PC-3 (cell line): ENCODE measurements around the gene PCDHGB1. TPM values are rescaled to one million over a fixed set of nuclear protein-coding genes. Genes with fewer than 3 reads are reported as not detected.
A peak's percentile ranks its signal among the peaks of the same experiment; 100 is the strongest.

Experiments
- ATAC-seq: fragments of 200-7000 bp; cut with Tn5 transposase; 2 replicates; pipeline ENCODE4 v1.9.1; 2020; ENCODE audit warnings: mild to moderate bottlenecking, moderate library complexity
- BruUV-seq: library from RNA; stranded (reverse); fragments of 400-500 nt; replicated peaks from 2 replicates; lab custom pipeline; 2021; lab: Mats Ljungman, UMichigan
- CTCF ChIA-PET: fragments of 300-600 bp; sonication (Branson Sonifier 250); formaldehyde crosslinking; loops from one replicate; lab custom pipeline; 2022; ENCODE audit warnings: antibody characterized with exemption; lab: Charles Lee
- POLR2A ChIA-PET: fragments of 300-600 bp; sonication (Branson Sonifier 250); formaldehyde crosslinking; loops from one replicate; lab custom pipeline; 2022; ENCODE audit warnings: antibody characterized with exemption; ENCODE audit not compliant: unreplicated experiment; lab: Charles Lee
- DNase-seq: peaks from one replicate; pipeline ENCODE4 v3.0.0-alpha.2; 2015
- H2AFZ ChIP-seq: fragments of 300-600 bp; sonication (generic); 2 replicates; pipeline ENCODE4 v1.6.0; 2016; ENCODE audit warnings: antibody characterized with exemption, low read length
- H3F3A ChIP-seq: fragments of 300-600 bp; sonication (generic); one replicate; pipeline ENCODE4 v1.6.0; 2017; ENCODE audit warnings: antibody characterized with exemption, low read length, control low read depth, mild to moderate bottlenecking; ENCODE audit not compliant: unreplicated experiment
- H3K27ac ChIP-seq: fragments of 300-600 bp; sonication (generic); 2 replicates; pipeline ENCODE4 v1.5.1; 2016; ENCODE audit warnings: mild to moderate bottlenecking, low read length
- H3K27me3 ChIP-seq: fragments of 300-600 bp; sonication (generic); 2 replicates; pipeline ENCODE4 v1.6.1; 2016; ENCODE audit warnings: low read length, mixed read lengths
- H3K36me3 ChIP-seq: fragments of 300-600 bp; sonication (generic); 2 replicates; pipeline ENCODE4 v1.6.1; 2016; ENCODE audit warnings: low read depth, mixed run types, low read length, mixed read lengths
- H3K4me1 ChIP-seq: fragments of 300-600 bp; sonication (generic); 2 replicates; pipeline ENCODE4 v1.5.1; 2016; ENCODE audit warnings: low read length; ENCODE audit not compliant: insufficient read depth
- H3K4me2 ChIP-seq: fragments of 300-600 bp; sonication (generic); 2 replicates; pipeline ENCODE4 v1.6.0; 2016; ENCODE audit warnings: low read length
- H3K4me3 ChIP-seq: fragments of 300-600 bp; sonication (generic); 2 replicates; pipeline ENCODE4 v1.5.1; 2016; ENCODE audit warnings: mild to moderate bottlenecking, low read length, mixed read lengths
- H3K79me2 ChIP-seq: fragments of 300-600 bp; sonication (generic); 2 replicates; pipeline ENCODE4 v1.6.1; 2017; ENCODE audit warnings: low read length, mixed read lengths
- H3K9ac ChIP-seq: fragments of 300-600 bp; sonication (generic); 2 replicates; pipeline ENCODE4 v1.6.0; 2016; ENCODE audit warnings: mild to moderate bottlenecking, low read length
- H3K9me2 ChIP-seq: fragments of 300-600 bp; sonication (generic); replicated peaks from 2 replicates; pipeline ENCODE4 v1.6.1; 2016; ENCODE audit warnings: mixed run types, low read length, mixed read lengths
- H3K9me3 ChIP-seq: fragments of 300-600 bp; sonication (generic); 2 replicates; pipeline ENCODE4 v1.6.1; 2016; ENCODE audit warnings: low read length, mixed read lengths
- H4K20me1 ChIP-seq: fragments of 300-600 bp; sonication (generic); 2 replicates; pipeline ENCODE4 v1.6.1; 2016; ENCODE audit warnings: low read length, mixed read lengths
- EZH2 ChIP-seq: fragments of 300-600 bp; sonication (generic); IDR thresholded peaks from one replicate; pipeline ENCODE4 v1.6.1; 2017; ENCODE audit warnings: antibody characterized with exemption, mild to moderate bottlenecking, low read length; ENCODE audit not compliant: unreplicated experiment
- EZH2phosphoT487 ChIP-seq: fragments of 300-600 bp; sonication (generic); IDR thresholded peaks from 2 replicates; pipeline ENCODE4 v1.6.1; 2018; ENCODE audit warnings: mild to moderate bottlenecking, antibody characterized with exemption, low read length, borderline replicate concordance
- intact Hi-C: fragments of 100-400 bp; cut with micrococcal nuclease; formaldehyde crosslinking; loops from 2 replicates; pipeline ENCODE4 v1.9.0; 2023
- total RNA-seq: library from RNA; depleted of rRNA; stranded (reverse); fragments of >200 nt; gene quantifications from 2 replicates; pipeline ENCODE4 v1.2.3, GENCODE V29; 2014
- TF ChIP-seq, protein P1 (sequence below): fragments of 300-600 bp; sonication (generic); conservative IDR thresholded peaks from 2 replicates; pipeline ENCODE4 v1.5.1; 2017; ENCODE audit warnings: antibody characterized with exemption, low read depth, mild to moderate bottlenecking, low read length

PCDHGB1 gene
- total RNA-seq, 1 experiment from 2014 or later: 0.04 TPM

DNA sequence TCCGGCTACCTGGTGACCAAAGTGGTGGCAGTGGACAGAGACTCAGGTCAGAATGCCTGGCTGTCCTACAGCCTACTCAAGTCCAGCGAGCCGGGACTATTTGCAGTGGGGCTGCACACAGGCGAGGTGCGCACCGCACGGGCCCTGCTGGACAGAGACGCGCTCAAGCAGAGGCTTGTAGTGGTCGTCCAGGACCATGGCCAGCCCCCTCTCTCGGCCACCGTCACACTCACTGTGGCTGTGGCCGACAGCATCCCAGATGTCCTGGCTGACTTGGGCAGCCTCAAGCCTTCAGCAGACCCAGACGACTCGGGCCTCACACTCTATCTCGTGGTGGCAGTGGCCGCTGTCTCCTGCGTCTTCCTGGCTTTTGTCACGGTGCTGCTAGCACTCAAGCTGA, 7.1 kb downstream of the PCDHGB1 start:
- TF ChIP-seq EZH2 (no peak), EZH2phosphoT487 (no peak)
- TF ChIP-seq, protein P1, sequence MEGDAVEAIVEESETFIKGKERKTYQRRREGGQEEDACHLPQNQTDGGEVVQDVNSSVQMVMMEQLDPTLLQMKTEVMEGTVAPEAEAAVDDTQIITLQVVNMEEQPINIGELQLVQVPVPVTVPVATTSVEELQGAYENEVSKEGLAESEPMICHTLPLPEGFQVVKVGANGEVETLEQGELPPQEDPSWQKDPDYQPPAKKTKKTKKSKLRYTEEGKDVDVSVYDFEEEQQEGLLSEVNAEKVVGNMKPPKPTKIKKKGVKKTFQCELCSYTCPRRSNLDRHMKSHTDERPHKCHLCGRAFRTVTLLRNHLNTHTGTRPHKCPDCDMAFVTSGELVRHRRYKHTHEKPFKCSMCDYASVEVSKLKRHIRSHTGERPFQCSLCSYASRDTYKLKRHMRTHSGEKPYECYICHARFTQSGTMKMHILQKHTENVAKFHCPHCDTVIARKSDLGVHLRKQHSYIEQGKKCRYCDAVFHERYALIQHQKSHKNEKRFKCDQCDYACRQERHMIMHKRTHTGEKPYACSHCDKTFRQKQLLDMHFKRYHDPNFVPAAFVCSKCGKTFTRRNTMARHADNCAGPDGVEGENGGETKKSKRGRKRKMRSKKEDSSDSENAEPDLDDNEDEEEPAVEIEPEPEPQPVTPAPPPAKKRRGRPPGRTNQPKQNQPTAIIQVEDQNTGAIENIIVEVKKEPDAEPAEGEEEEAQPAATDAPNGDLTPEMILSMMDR: no peak
- no peak overlapping the region for H3K4me2 ChIP-seq
- no peaks in the 10 kb centered on the region for H3K36me3 ChIP-seq
- no peak for DNase-seq
- no peak overlapping the region for H3K27ac ChIP-seq
- ATAC-seq: no peak
- CTCF ChIA-PET: no interaction called here
- no peaks in the 10 kb centered on the region for H3F3A ChIP-seq
- intact Hi-C loops: no loop called here
- POLR2A ChIA-PET: no interaction called here
- no peaks in the 10 kb centered on the region for H3K4me1 ChIP-seq
- no peaks in the 10 kb centered on the region for H3K27me3 ChIP-seq
- H2AFZ ChIP-seq: no peak overlapping the region
- no peaks in the 10 kb centered on the region; the same call in 1 of the 2 replicates for H3K9me3 ChIP-seq
- no peaks in the 10 kb centered on the region for H4K20me1 ChIP-seq
- no TSS peak for BruUV-seq
- H3K79me2 ChIP-seq: no peaks in the 10 kb centered on the region
- H3K4me3 ChIP-seq: no peak overlapping the region
- H3K9ac ChIP-seq: no peak overlapping the region
- H3K9me2 ChIP-seq: no peaks in the 10 kb centered on the region

DNA sequence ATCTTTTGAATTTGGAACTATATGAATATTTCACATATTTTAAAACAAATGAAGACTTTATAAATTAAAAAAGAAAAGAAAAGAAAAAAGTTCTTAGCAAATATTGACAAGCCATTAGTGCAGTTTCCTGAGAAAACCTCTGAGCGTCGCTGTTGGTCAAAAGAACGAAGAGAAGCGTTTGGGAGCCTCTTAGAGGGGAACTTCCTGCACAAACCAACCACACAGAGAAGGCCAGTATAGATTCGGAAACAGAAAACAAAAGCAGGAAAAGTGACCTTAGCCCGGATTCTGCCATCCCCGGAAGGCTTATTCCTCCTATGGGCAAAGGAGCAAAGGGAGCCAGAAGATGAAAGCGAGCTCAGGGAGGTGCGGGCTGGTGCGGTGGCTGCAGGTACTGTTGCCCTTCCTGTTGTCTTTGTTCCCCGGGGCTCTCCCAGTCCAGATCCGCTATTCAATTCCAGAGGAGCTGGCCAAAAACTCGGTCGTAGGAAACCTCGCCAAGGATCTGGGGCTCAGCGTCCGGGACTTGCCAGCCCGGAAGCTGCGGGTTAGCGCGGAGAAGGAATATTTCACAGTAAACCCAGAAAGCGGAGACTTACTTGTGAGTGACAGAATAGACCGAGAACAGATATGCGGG, 10.0 kb downstream of the PCDHGB1 start, which contains the start of gene PCDHGB2:
Gene PCDHGB2 (plus strand): TSS at position 205 of the 637 bp plus-strand sequence. CDS start 142 bp downstream, at position 347.
- intact Hi-C loops: loop anchor here (1.0 to 5.0 kb wide), 2 partner anchors 200 to 268 kb away; partner anchors contain the start of gene PCDHB2
- H3F3A ChIP-seq: no peaks in the 10 kb centered on the region
- peak within 1 kb of the TSS; percentile 53 for H3K9ac ChIP-seq
- TSS peak; percentile 36 for BruUV-seq
- peak within 1 kb of the TSS; percentile 94 for H2AFZ ChIP-seq
- no peaks in the 10 kb centered on the region for H4K20me1 ChIP-seq
- no peaks in the 10 kb centered on the region for H3K36me3 ChIP-seq
- H3K9me2 ChIP-seq: no peaks in the 10 kb centered on the region
- CTCF ChIA-PET: interaction anchor here (0.6 to 1.1 kb wide), 2 partner anchors 201 to 204 kb away, joined by 4 to 5 read pairs; no protein-coding TSS in a partner anchor
- H3K9me3 ChIP-seq: no peaks in the 10 kb centered on the region; the same call in 1 of the 2 replicates
- H3K4me1 ChIP-seq: 0 out of 2 replicates have a peak, but pooled peaks cover 3% of the 10 kb centered on the region
- POLR2A ChIA-PET: no interaction called here
- 0 out of 2 replicates have a peak within 1 kb of the TSS, but pooled peaks have one; percentile 23 for H3K27ac ChIP-seq
- no peaks in the 10 kb centered on the region for H3K79me2 ChIP-seq
- TF ChIP-seq, protein P1: peak; percentile 67; the same call in 1 of the 2 replicates
- TF ChIP-seq EZH2phosphoT487: no peak
- no peak for TF ChIP-seq EZH2
- peak; percentile 62 for ATAC-seq
- H3K4me2 ChIP-seq: peak within 1 kb of the TSS; percentile 80
- peak within 1 kb of the TSS; percentile 69 for H3K4me3 ChIP-seq
- DNase-seq: peak; percentile 63
- H3K27me3 ChIP-seq: no peaks in the 10 kb centered on the region
